Ovary (tissue), 9 donors: ENCODE data around the gene LIMS2. TPM values are rescaled to one million over a fixed set of nuclear protein-coding genes. Genes with fewer than 3 reads are reported as not detected.

ENCODE experiments used
- DNase-seq, 5 donors: peaks; one replicate each; pipeline ENCODE4 v3.0.0-alpha.2; 2019 to 2020
- H3K27ac ChIP-seq, 2 donors: fragments of 200-600 bp; one replicate each; pipeline versions ENCODE4 v1.5.1 to v1.8.0; 2019 to 2022
- H3K27me3 ChIP-seq: fragments of 200-600 bp; one replicate; pipeline ENCODE4 v1.8.0; 2022
- H3K36me3 ChIP-seq: fragments of 200-600 bp; sonication (generic); one replicate; pipeline ENCODE4 v1.5.1; 2019
- H3K4me1 ChIP-seq: one replicate; pipeline ENCODE4 v1.8.1; 2013; ENCODE audit warnings: mild to moderate bottlenecking, moderate library complexity; ENCODE audit not compliant: insufficient read depth
- H3K4me3 ChIP-seq: fragments of 200-600 bp; sonication (generic); one replicate; pipeline ENCODE4 v1.5.1; 2017
- H3K9me3 ChIP-seq, 2 donors: fragments of 200-600 bp in 1 of 2; sonication (generic) in 1 of 2; one replicate each; pipeline versions ENCODE4 v1.5.1 to v1.8.1; 2013 to 2019; ENCODE audit warnings: mild to moderate bottlenecking in 1 of 2, moderate library complexity in 1 of 2
- CTCF ChIP-seq, 3 donors: fragments of 450-650 bp in 2 of 3; fragments of 200-600 bp in 1 of 3; IDR thresholded peaks; one replicate each; pipeline versions ENCODE4 v1.5.1 to v1.8.0; 2016 to 2022; ENCODE audit warnings: antibody characterized with exemption in 3 of 3, mild to moderate bottlenecking in 1 of 3
- EP300 ChIP-seq: sonication (generic); formaldehyde crosslinking; IDR thresholded peaks from one replicate; pipeline ENCODE4 v1.6.1; 2017; ENCODE audit warnings: antibody characterized with exemption
- POLR2A ChIP-seq: fragments of 450-650 bp; IDR thresholded peaks from one replicate; pipeline ENCODE4 v1.6.1; 2017; ENCODE audit warnings: antibody characterized with exemption, mild to moderate bottlenecking, moderate library complexity
- WGBS, 3 donors: extraction: QIAGEN DNeasy Blood & Tissue Kit in 1 of 3; methylation state at CpG; one replicate each; pipeline versions ENCODE4 v1.1.5 to v1.1.7; 2013 to 2017; 5-methylcytosine and 5-hydroxymethylcytosine counted together
- intact Hi-C, 4 donors: fragments of 100-400 bp; cut with DNase I; formaldehyde crosslinking; loops; one replicate each; pipeline versions ENCODE4 v1.11.0 to v1.15.1; 2022 to 2023
- polyA plus RNA-seq, 2 donors: library from polyadenylated mRNA; stranded (reverse); fragments of 200-250 nt in 1 of 2; fragments of 350-450 nt in 1 of 2; fragmentation: Illumina TruSeq in 1 of 2; extraction: RNeasy Lipid Tissue Mini Kit (QIAGEN cat#74804) in 1 of 2; gene quantifications; one replicate each; pipeline ENCODE4 v1.2.3, GENCODE V29; 2013 to 2014
- total RNA-seq, 7 donors: library from RNA; depleted of rRNA in 2 of 7; stranded (reverse); fragments of >200 nt in 2 of 7; fragmentation: NEBNext Ultra II Directional in 3 of 7; extraction: Animal tissue kit (Norgen Biotek cat#: 25700) in 3 of 7; gene quantifications; one replicate each; pipeline versions ENCODE4 v1.1.0 to v1.2.4, GENCODE V29; 2016 to 2023
- donor health status: DM: no; HTN: no; CAD: no; lungs with moderate emphysema.
- donor health status: DM: no; HTN: no; CAD: no.
- donor health status: Bipolar disorder and iron deficiency.
- donor health status: DM: yes; HTN: yes; CAD: no.
- donor health status: DM: no; HTN: no; CAD: no.
- donor health status: DM: yes; HTN: yes; CAD: no.

Gene LIMS2
- total and polyA plus RNA-seq, 9 donors = 3.8 to 70.4 (median 19.1) TPM

GRCh38 chr2:127661072-127661649, 14.2 kb downstream of the LIMS2 start:
- H3K4me3 ChIP-seq = no peak overlapping the region
- WGBS, 3 donors = 60 to 70% (median 69%) methylated on average over 14 of the region's 14 CpGs

GRCh38 chr2:127660291-127660578, 15.1 kb downstream of the LIMS2 start:
- no peak for DNase-seq
- TF ChIP-seq CTCF (IDR thresholded peaks at IDR 0.05) (no peak), POLR2A (no peak), EP300 (no peak)
- Histone ChIP-seq H3K36me3 (no peaks in the 10 kb centered on the region), H3K4me3 (no peak overlapping the region), H3K4me1 (peaks cover 10% of the 10 kb centered on the region), H3K9me3 (no peaks in the 10 kb centered on the region), H3K27me3 (no peaks in the 10 kb centered on the region), H3K27ac (no peak overlapping the region)
- intact Hi-C loops = no loop called here
- WGBS, 3 donors = 93 to 95% (median 94%) methylated on average over 10 of the region's 10 CpGs

More at GRCh38 chr2:127661072-127661649, 14.2 kb downstream of the LIMS2 start:
- Histone ChIP-seq H3K27ac (no peak overlapping the region), H3K36me3 (no peaks in the 10 kb centered on the region), H3K27me3 (no peaks in the 10 kb centered on the region), H3K9me3 (no peaks in the 10 kb centered on the region), H3K4me1 (peaks cover 10% of the 10 kb centered on the region)
- TF ChIP-seq EP300 (no peak), POLR2A (no peak), CTCF (IDR thresholded peaks at IDR 0.05) (no peak)
- intact Hi-C loops = no loop called here
- no peak for DNase-seq

GRCh38 chr2:127659408-127660290, 15.7 kb downstream of the LIMS2 start:
- Histone ChIP-seq H3K27ac (no peak overlapping the region), H3K4me1 (peaks cover 10% of the 10 kb centered on the region), H3K9me3 (no peaks in the 10 kb centered on the region), H3K4me3 (no peak overlapping the region), H3K36me3 (no peaks in the 10 kb centered on the region), H3K27me3 (no peaks in the 10 kb centered on the region)
- 33 to 48% (median 37%) methylated on average over 14 of the region's 14 CpGs for WGBS, 3 donors
- no peak for DNase-seq
- TF ChIP-seq CTCF (IDR thresholded peaks at IDR 0.05) = no peak
- no peak for TF ChIP-seq POLR2A
- TF ChIP-seq EP300 = no peak
- intact Hi-C loops = no loop called here

- Histone ChIP-seq H3K9me3 (no peaks in the 10 kb centered on the region), H3K36me3 (no peaks in the 10 kb centered on the region), H3K4me3 (no peak overlapping the region), H3K4me1 (peaks cover 10% of the 10 kb centered on the region), H3K27me3 (no peaks in the 10 kb centered on the region), H3K27ac (no peak overlapping the region)
- intact Hi-C loops = no loop called here
- no peak for DNase-seq
- TF ChIP-seq EP300 = no peak
- no peak for TF ChIP-seq POLR2A
- no peak for TF ChIP-seq CTCF (IDR thresholded peaks at IDR 0.05)
- 89 to 91% (median 91%) methylated on average over 20 of the region's 20 CpGs for WGBS, 3 donors
These were observed 16.5 kb downstream of the LIMS2 start for GRCh38 chr2:127658641-127659407.
